ENCODE data around the gene EBPL. TPM values are rescaled to one million over a fixed set of nuclear protein-coding genes. Genes with fewer than 3 reads are reported as not detected.

The EBPL gene
- polyA plus RNA-seq, 2 of the 4 experiments (the other 2 are of a cell fraction): 53.1 to 95.0 TPM

DNA sequence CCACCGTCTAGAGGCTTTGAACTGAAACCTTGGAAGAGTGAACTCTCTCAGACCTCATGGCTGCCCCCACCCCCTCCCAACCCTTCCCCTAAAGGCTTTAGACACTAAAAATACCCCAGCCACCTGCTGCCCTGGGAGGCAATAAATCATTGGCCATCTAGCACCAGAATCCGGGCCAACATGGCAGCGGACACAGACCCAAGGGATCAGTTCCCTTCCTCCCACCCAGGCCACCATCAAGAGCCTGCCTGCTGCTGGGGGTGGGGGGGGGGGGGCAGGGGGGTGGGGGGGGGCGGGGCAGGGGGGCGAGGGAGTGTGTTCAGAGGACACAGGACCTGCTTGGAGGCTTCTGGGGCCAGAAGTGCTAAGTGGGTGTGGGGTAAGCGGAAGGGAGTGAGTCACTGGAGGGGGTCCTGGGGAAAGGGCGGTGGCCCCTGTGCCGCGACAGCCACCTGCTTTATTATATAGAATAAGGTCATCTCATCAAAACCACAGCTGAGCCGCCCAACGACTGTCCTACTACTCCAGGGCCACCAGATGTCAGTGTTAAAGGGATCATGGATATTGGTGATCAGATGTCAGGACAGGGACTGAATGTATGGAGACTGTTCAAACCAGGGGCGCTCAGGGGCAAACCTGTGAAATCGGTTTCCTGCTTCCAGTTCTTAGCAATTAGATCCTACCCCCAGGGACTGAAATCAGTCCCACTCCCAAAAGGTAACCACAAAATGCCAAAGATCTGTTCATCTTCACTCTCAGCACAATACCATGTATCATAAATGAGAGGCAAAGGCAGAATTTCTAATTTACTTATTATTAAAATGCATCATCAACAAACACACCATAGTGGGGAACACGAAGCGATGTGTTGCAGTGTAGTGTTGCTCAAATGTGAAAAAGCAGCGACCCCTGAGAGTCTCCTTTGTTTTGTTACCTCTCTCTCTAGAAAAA lies 38.7 kb downstream of the EBPL start:
- TF ChIP-seq RNF2 (IDR thresholded peaks at IDR 0.05; ENCODE audit: borderline replicate concordance, low read depth): no peak
- TF ChIP-seq POLR2AphosphoS2 (conservative IDR thresholded peaks at IDR 0.05; ENCODE audit: low read length): no peak
- TF ChIP-seq JUN (IDR thresholded peaks at IDR 0.05): no peak
- TF ChIP-seq HOXA7 (CRISPR knock-in tag; IDR thresholded peaks at IDR 0.05): no peak
- no peak for TF ChIP-seq PHF8 (IDR thresholded peaks at IDR 0.05; ENCODE audit: borderline replicate concordance, low read depth)
- TF ChIP-seq, protein P1, sequence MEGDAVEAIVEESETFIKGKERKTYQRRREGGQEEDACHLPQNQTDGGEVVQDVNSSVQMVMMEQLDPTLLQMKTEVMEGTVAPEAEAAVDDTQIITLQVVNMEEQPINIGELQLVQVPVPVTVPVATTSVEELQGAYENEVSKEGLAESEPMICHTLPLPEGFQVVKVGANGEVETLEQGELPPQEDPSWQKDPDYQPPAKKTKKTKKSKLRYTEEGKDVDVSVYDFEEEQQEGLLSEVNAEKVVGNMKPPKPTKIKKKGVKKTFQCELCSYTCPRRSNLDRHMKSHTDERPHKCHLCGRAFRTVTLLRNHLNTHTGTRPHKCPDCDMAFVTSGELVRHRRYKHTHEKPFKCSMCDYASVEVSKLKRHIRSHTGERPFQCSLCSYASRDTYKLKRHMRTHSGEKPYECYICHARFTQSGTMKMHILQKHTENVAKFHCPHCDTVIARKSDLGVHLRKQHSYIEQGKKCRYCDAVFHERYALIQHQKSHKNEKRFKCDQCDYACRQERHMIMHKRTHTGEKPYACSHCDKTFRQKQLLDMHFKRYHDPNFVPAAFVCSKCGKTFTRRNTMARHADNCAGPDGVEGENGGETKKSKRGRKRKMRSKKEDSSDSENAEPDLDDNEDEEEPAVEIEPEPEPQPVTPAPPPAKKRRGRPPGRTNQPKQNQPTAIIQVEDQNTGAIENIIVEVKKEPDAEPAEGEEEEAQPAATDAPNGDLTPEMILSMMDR (IDR thresholded peaks at IDR 0.05): peak; percentile 29
- peak; percentile 25 to 42; a peak in 1 of 5 replicates for TF ChIP-seq RAD21 (conservative IDR thresholded peaks at IDR 0.05 in 1 of 2, IDR thresholded peaks at IDR 0.05 in 1 of 2)
- TF ChIP-seq EHMT2 (IDR thresholded peaks at IDR 0.05; ENCODE audit: low read depth): no peak
- no peak for TF ChIP-seq MYC (IDR thresholded peaks at IDR 0.05; ENCODE audit: borderline replicate concordance, low read length)
- TF ChIP-seq SMC3 (IDR thresholded peaks at IDR 0.05): peak; percentile 38
- no peak for TF ChIP-seq FOXS1 (CRISPR knock-in tag; IDR thresholded peaks at IDR 0.05)
- TF ChIP-seq KDM5A (IDR thresholded peaks at IDR 0.05): no peak
- no peak for TF ChIP-seq FOSB (CRISPR knock-in tag; IDR thresholded peaks at IDR 0.05)
- TF ChIP-seq, protein P2, sequence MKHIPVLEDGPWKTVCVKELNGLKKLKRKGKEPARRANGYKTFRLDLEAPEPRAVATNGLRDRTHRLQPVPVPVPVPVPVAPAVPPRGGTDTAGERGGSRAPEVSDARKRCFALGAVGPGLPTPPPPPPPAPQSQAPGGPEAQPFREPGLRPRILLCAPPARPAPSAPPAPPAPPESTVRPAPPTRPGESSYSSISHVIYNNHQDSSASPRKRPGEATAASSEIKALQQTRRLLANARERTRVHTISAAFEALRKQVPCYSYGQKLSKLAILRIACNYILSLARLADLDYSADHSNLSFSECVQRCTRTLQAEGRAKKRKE (CRISPR knock-in tag; IDR thresholded peaks at IDR 0.05; ENCODE audit: low read depth): no peak
- Histone ChIP-seq H3K4me1 (peaks cover 8% of the 10 kb centered on the region; the same call in 1 of the 3 replicates), H3K4me3 (no peak overlapping the region), H3K27ac (no peak overlapping the region), H3K9me3 (no peaks in the 10 kb centered on the region), H3K4me2 (no peak overlapping the region)
- POLR2A ChIA-PET: no interaction called here
- CTCF ChIA-PET: interaction anchor here (0.7 kb wide), 1 partner anchor 191 kb away, joined by 3 read pairs; no protein-coding TSS in a partner anchor
- FAIRE-seq: no peak
- WGBS (ENCODE audit: missing lambda C conversion rate): 43% methylated on average over 12 of the region's 16 CpGs
- ATAC-seq: peak; percentile 78 to 87; a peak in 5 of 6 replicates
- peak; percentile 52 to 58 for DNase-seq (ENCODE audit: low read depth in 1 of 2, low spot score in 1 of 2)

DNA sequence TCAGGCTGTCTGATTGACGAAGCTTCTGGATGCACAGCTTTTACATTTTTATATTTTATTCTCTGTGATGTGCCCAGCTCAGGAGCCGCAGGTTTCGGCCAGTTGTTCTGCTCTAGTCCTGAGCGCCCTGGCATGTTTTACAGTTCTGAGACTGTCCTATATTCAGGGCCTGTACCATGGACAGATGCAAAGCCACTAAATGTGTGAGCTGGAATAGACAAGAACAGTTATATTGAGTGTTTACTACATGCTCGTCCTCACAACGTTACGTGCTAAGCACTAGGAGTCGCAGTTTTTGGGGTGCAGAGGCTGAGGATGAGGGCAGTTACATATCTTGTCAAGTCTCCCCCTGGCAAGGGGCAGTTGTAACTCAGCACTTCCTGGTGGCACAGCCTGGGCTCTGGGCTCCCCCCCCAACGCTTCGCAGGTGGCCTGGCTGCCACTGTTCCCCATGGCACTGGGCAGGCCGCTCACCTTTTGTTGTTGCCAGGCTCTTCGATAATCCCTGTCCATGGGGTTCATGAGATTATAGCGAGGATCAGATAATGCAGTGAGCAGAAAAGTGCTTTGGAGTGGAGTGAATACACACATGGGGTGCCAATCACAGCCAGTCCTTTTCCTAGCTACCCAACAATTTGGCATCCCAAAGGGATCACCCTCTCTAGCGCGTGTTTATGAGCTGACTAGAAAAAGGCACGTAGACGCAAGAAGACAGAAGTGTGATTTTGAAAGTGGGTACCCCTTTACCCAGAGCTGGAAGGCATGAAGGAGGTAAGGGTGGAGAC lies 39.5 kb downstream of the EBPL start:
- H3K27ac ChIP-seq: no peak overlapping the region
- POLR2A ChIA-PET: no interaction called here
- H3K4me2 ChIP-seq: no peak overlapping the region
- CTCF ChIA-PET: interaction anchor here (0.7 to 1.2 kb wide), 4 partner anchors 191 to 1260 kb away, joined by 3 read pairs; partner anchors contain the start of gene SPRYD7
- FAIRE-seq: no peak
- 90% methylated on average over 17 of the region's 17 CpGs for WGBS (ENCODE audit: missing lambda C conversion rate)
- H3K4me1 ChIP-seq: peaks cover 8% of the 10 kb centered on the region; the same call in 1 of the 3 replicates
- no peaks in the 10 kb centered on the region for H3K9me3 ChIP-seq
- ATAC-seq: no peak
- TF ChIP-seq, protein P3, sequence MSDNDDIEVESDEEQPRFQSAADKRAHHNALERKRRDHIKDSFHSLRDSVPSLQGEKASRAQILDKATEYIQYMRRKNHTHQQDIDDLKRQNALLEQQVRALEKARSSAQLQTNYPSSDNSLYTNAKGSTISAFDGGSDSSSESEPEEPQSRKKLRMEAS (IDR thresholded peaks at IDR 0.05): no peak
- TF ChIP-seq CEBPB (IDR thresholded peaks at IDR 0.05) (no peak), POLR2AphosphoS2 (conservative IDR thresholded peaks at IDR 0.05; ENCODE audit: low read length) (no peak), ESRRA (IDR thresholded peaks at IDR 0.05; ENCODE audit: borderline replicate concordance, low read length) (no peak), HOXB13 (CRISPR knock-in tag; IDR thresholded peaks at IDR 0.05; ENCODE audit: low read depth) (no peak), KDM1A (IDR thresholded peaks at IDR 0.05; ENCODE audit: low read depth) (no peak), ZC3H11A (IDR thresholded peaks at IDR 0.05) (no peak), SREBF2 (IDR thresholded peaks at IDR 0.05) (no peak)
- DNase-seq (ENCODE audit: low read depth in 1 of 2, low spot score in 1 of 2): no peak
- H3K4me3 ChIP-seq: no peak overlapping the region

Data from A549 (cell line).